ENCODE results near the gene GDA. TPM values are rescaled to one million over a fixed set of nuclear protein-coding genes. Genes with fewer than 3 reads are reported as not detected.

The GDA gene
- total and polyA plus RNA-seq, 12 donors: 0.11 to 5.5 (median 0.39) TPM; not detected in 3

DNA sequence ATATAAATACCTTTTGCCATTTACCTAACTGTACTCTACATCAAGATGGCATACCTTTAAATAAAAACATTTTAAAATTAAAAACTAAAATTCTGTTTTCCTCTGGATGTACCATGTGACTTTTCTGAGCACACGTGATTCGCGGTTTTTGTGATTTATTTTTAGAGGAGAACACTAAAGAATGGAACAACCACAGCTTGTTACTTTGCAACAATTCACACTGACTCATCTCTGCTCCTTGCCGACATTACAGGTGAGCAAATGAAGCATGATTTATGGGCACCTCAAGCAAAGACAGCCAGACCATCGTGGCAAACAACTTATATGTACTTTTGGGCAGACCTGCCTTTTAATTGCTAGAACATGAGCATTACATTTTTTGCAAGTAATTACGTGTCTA is 61.3 kb downstream of the GDA start:
- 78 to 80% methylated on average over 6 of the region's 6 CpGs for WGBS, 2 donors
- intact Hi-C loops (cut with DNase I): no loop called here
- no peak for ATAC-seq

DNA sequence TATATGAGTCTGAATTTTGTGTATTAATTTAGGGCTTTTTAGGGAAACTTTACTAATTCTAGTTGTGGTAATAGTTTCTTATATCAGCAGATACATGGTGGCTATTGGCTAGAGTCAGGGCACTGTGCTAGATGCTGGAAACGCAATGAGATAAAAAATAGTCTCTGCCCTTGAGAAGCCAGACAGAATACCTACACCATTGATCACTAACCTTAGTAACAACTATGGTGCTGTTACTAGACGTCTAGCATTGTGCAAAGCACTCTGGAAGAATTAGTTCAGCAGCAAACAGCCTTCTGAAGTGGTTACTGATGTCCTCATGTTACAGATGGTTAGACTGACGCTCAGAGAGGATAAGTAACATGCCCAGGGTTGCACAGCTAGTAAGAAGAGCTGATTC is 61.8 kb downstream of the GDA start:
- DNase-seq: no peak
- H3K9me3 ChIP-seq: no peaks in the 10 kb centered on the region
- intact Hi-C loops (cut with DNase I): no loop called here
- ATAC-seq: no peak
- H3K4me3 ChIP-seq: no peak overlapping the region
- no peaks in the 10 kb centered on the region for H3K36me3 ChIP-seq
- peaks cover 0 to 16% (median 5%) of the 10 kb centered on the region in 7 donors for H3K27me3 ChIP-seq
- no peaks in the 10 kb centered on the region for H3K4me1 ChIP-seq
- TF ChIP-seq, protein P1, sequence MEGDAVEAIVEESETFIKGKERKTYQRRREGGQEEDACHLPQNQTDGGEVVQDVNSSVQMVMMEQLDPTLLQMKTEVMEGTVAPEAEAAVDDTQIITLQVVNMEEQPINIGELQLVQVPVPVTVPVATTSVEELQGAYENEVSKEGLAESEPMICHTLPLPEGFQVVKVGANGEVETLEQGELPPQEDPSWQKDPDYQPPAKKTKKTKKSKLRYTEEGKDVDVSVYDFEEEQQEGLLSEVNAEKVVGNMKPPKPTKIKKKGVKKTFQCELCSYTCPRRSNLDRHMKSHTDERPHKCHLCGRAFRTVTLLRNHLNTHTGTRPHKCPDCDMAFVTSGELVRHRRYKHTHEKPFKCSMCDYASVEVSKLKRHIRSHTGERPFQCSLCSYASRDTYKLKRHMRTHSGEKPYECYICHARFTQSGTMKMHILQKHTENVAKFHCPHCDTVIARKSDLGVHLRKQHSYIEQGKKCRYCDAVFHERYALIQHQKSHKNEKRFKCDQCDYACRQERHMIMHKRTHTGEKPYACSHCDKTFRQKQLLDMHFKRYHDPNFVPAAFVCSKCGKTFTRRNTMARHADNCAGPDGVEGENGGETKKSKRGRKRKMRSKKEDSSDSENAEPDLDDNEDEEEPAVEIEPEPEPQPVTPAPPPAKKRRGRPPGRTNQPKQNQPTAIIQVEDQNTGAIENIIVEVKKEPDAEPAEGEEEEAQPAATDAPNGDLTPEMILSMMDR (IDR thresholded peaks at IDR 0.05): no peak
- 66 to 75% methylated on average over 3 of the region's 3 CpGs for WGBS, 2 donors
- no peak overlapping the region for H3K27ac ChIP-seq

More for the DNA sequence above, 61.3 kb downstream of the GDA start:
- Histone ChIP-seq H3K9me3 (no peaks in the 10 kb centered on the region), H3K4me1 (no peaks in the 10 kb centered on the region), H3K27me3 (peaks cover 0 to 16% (median 5%) of the 10 kb centered on the region in 7 donors), H3K27ac (no peak overlapping the region), H3K36me3 (no peaks in the 10 kb centered on the region), H3K4me3 (no peak overlapping the region)
- TF ChIP-seq, protein P1 (IDR thresholded peaks at IDR 0.05): no peak
- no peak for DNase-seq

DNA sequence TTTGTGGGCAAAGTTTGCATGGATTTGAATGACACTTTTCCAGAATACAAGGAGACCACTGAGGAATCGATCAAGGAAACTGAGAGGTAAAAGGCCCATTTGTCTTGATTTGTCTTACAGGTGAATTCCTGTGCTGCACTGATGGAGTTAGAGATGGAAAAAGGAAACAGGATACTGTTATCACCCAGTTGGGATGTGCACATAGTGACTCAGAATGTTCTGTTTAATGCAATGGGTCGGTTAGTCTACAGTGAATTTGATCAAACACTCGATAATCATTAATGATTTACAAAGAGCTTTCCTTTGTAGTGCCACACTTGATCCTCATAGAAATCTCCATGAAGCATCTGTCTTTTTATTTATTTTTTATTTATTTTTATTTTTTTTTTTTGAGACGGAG is 64.7 kb downstream of the GDA start:
- Histone ChIP-seq H3K36me3 (no peaks in the 10 kb centered on the region), H3K4me3 (no peak overlapping the region), H3K4me1 (no peaks in the 10 kb centered on the region), H3K27ac (no peak overlapping the region), H3K27me3 (peaks cover 0 to 16% (median 5%) of the 10 kb centered on the region in 7 donors), H3K9me3 (no peaks in the 10 kb centered on the region)
- ATAC-seq: no peak
- intact Hi-C loops (cut with DNase I): no loop called here
- no peak for DNase-seq
- WGBS, 2 donors: 89 to 94% methylated on average over 4 of the region's 4 CpGs
- TF ChIP-seq, protein P1 (IDR thresholded peaks at IDR 0.05): no peak

DNA sequence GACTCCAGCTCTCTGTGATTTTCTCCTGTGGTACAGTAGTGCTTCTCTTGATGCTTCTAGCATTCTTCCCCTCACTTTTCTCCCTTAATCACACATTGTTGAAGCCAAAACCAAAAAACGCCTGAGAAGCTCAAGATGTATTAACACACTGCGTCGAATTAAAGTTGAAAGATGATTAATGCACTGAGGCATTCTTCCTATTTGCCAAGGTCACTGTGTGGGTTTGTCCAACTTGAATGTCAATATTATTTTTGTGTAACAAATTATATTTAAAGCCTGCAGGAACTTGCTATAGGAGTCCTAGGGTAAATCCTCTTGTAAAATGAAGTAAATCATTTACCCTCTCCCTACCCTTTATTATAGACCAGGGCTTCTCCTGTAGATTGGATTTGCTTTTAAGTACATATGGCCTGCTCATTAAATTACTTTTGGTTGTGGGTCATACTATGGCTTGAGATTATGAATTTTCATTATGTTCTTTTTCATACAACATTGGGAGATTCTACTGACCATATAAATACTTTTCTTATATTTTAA is 68.1 kb downstream of the GDA start:
- TF ChIP-seq, protein P1 (IDR thresholded peaks at IDR 0.05): no peak
- no peaks in the 10 kb centered on the region for H3K4me1 ChIP-seq
- no peak overlapping the region for H3K4me3 ChIP-seq
- intact Hi-C loops (cut with DNase I): no loop called here
- no peaks in the 10 kb centered on the region for H3K27me3 ChIP-seq
- 77 to 92% methylated on average over 3 of the region's 3 CpGs for WGBS, 2 donors
- H3K27ac ChIP-seq: no peak overlapping the region
- no peaks in the 10 kb centered on the region for H3K9me3 ChIP-seq
- no peak for ATAC-seq
- no peak for DNase-seq
- H3K36me3 ChIP-seq: no peaks in the 10 kb centered on the region
